Prostate gland (tissue), 2 donors: ENCODE results near the gene ANO3. TPM values are rescaled to one million over a fixed set of nuclear protein-coding genes. Genes with fewer than 3 reads are reported as not detected.

Experiments used
- DNase-seq: peaks from one replicate; pipeline ENCODE4 v3.0.0-alpha.2; 2019; ENCODE audit warnings: low spot score
- H3K27ac ChIP-seq, 2 donors: fragments of 200-600 bp; sonication (generic); 2 replicates each; pipeline ENCODE4 v1.5.1; 2017 to 2019
- H3K27me3 ChIP-seq: fragments of 200-600 bp; sonication (generic); replicated peaks from 2 replicates; pipeline ENCODE4 v1.5.1; 2019; ENCODE audit not compliant: insufficient read depth
- H3K36me3 ChIP-seq, 2 donors: fragments of 200-600 bp; sonication (generic); 1 replicate in 1 of 2; 2 replicates in 1 of 2; pipeline versions ENCODE4 v1.5.1 to v1.8.1; 2017 to 2019
- H3K4me1 ChIP-seq: fragments of 200-600 bp; sonication (generic); replicated peaks from 2 replicates; pipeline ENCODE4 v1.5.1; 2019
- H3K4me3 ChIP-seq, 2 donors: fragments of 200-600 bp; sonication (generic); 2 replicates each; pipeline ENCODE4 v1.5.1; 2017 to 2019
- H3K9me3 ChIP-seq: fragments of 200-600 bp; sonication (generic); 2 replicates; pipeline ENCODE4 v1.5.1; 2017
- CTCF ChIP-seq, 4 experiments: fragments of 200-600 bp in 2 of 4; fragments of 450-650 bp in 2 of 4; sonication (generic) in 2 of 4; IDR thresholded peaks; 1 replicate in 3 of 4; 2 replicates in 1 of 4; pipeline ENCODE4 v1.5.1; 2016 to 2019; ENCODE audit warnings: antibody characterized with exemption in 4 of 4, mild to moderate bottlenecking in 2 of 4, moderate library complexity in 2 of 4
- POLR2A ChIP-seq: fragments of 450-650 bp; IDR thresholded peaks from one replicate; pipeline ENCODE4 v1.6.1; 2016; ENCODE audit warnings: antibody characterized with exemption, mild to moderate bottlenecking
- POLR2AphosphoS5 ChIP-seq: sonication (generic); formaldehyde crosslinking; IDR thresholded peaks from one replicate; pipeline ENCODE4 v1.6.1; 2017; ENCODE audit warnings: antibody characterized with exemption
- WGBS: methylation state at CpG from one replicate; pipeline ENCODE4 v1.1.5; 2018; 5-methylcytosine and 5-hydroxymethylcytosine counted together
- intact Hi-C: fragments of 100-400 bp; cut with DNase I; formaldehyde crosslinking; loops from one replicate; pipeline ENCODE4 v1.14.2; 2022
- total RNA-seq, 2 donors: library from RNA; depleted of rRNA; stranded (reverse); fragments of >200 nt; gene quantifications; one replicate each; pipeline ENCODE4 v1.1.0, GENCODE V29; 2016

Gene ANO3
- total RNA-seq, 2 donors from 2014 or later = 0.68 TPM; not detected in 1

GRCh38 chr11:26330262-26330661 is 1.7 kb upstream of the ANO3 start:
- intact Hi-C loops = no loop called here
- 60% methylated on average over 4 of the region's 4 CpGs for WGBS
- H3K36me3 ChIP-seq = no peaks in the 10 kb centered on the region

GRCh38 chr11:26332572-26332915 is 614 bp downstream of the ANO3 start:
- no peak for TF ChIP-seq CTCF (IDR thresholded peaks at IDR 0.05)
- no peak for TF ChIP-seq POLR2AphosphoS5
- Histone ChIP-seq H3K9me3 (no peaks in the 10 kb centered on the region), H3K27me3 (peaks cover 2% of the 10 kb centered on the region), H3K4me1 (no peaks in the 10 kb centered on the region), H3K27ac (no peak overlapping the region), H3K36me3 (no peaks in the 10 kb centered on the region), H3K4me3 (no peak overlapping the region)
- intact Hi-C loops = no loop called here
- DNase-seq = no peak
- WGBS = 33% methylated on average over 5 of the region's 5 CpGs

More at GRCh38 chr11:26330262-26330661, 1.7 kb upstream of the ANO3 start:
- Histone ChIP-seq H3K9me3 (no peaks in the 10 kb centered on the region), H3K4me3 (no peak overlapping the region), H3K4me1 (no peaks in the 10 kb centered on the region), H3K27ac (no peak overlapping the region), H3K27me3 (peaks cover 2% of the 10 kb centered on the region)
- TF ChIP-seq POLR2AphosphoS5 (no peak), POLR2A (no peak), CTCF (IDR thresholded peaks at IDR 0.05) (no peak)
- DNase-seq = no peak

- intact Hi-C loops = no loop called here
- DNase-seq = no peak
- Histone ChIP-seq H3K27ac (no peak overlapping the region), H3K4me1 (no peaks in the 10 kb centered on the region), H3K27me3 (peaks cover 2% of the 10 kb centered on the region), H3K9me3 (no peaks in the 10 kb centered on the region), H3K36me3 (no peaks in the 10 kb centered on the region), H3K4me3 (no peak overlapping the region)
- WGBS = 90% methylated on average over 3 of the region's 3 CpGs
- TF ChIP-seq CTCF (IDR thresholded peaks at IDR 0.05) (no peak), POLR2A (no peak), POLR2AphosphoS5 (no peak)
These were observed 2.0 kb downstream of the ANO3 start for GRCh38 chr11:26333906-26334305.

- DNase-seq = no peak
- peaks cover 2% of the 10 kb centered on the region for H3K27me3 ChIP-seq
- no peaks in the 10 kb centered on the region for H3K4me1 ChIP-seq
- no peak overlapping the region for H3K27ac ChIP-seq
- intact Hi-C loops = no loop called here
- no peaks in the 10 kb centered on the region for H3K9me3 ChIP-seq
- H3K4me3 ChIP-seq = no peak overlapping the region
- no peaks in the 10 kb centered on the region for H3K36me3 ChIP-seq
- TF ChIP-seq POLR2AphosphoS5 = no peak
- no peak for TF ChIP-seq CTCF (IDR thresholded peaks at IDR 0.05)
- TF ChIP-seq POLR2A = no peak
These were observed 4.0 kb downstream of the ANO3 start for GRCh38 chr11:26335903-26336302.

GRCh38 chr11:26344647-26345046 is 12.7 kb downstream of the ANO3 start:
- Histone ChIP-seq H3K4me1 (no peaks in the 10 kb centered on the region), H3K36me3 (no peaks in the 10 kb centered on the region), H3K4me3 (no peak overlapping the region), H3K9me3 (no peaks in the 10 kb centered on the region), H3K27ac (no peak overlapping the region), H3K27me3 (no peaks in the 10 kb centered on the region)
- TF ChIP-seq POLR2A = no peak
- TF ChIP-seq POLR2AphosphoS5 = no peak
- no peak for TF ChIP-seq CTCF (IDR thresholded peaks at IDR 0.05)
- DNase-seq = no peak
- intact Hi-C loops = no loop called here
- WGBS = 73% methylated on average over 2 of the region's 2 CpGs
